NCI-H69 (cell line): ENCODE results near the gene CUL4B.
"Not testable (repeated sequence)": the region's sequence is repeated elsewhere in the genome, so short reads cannot be mapped to it uniquely, and the experiment has no call there.

Source experiments
- DNase-seq: peaks from one replicate; lab custom pipeline; 2025; lab: John Stamatoyannopoulos, UW

Gene CUL4B

DNA sequence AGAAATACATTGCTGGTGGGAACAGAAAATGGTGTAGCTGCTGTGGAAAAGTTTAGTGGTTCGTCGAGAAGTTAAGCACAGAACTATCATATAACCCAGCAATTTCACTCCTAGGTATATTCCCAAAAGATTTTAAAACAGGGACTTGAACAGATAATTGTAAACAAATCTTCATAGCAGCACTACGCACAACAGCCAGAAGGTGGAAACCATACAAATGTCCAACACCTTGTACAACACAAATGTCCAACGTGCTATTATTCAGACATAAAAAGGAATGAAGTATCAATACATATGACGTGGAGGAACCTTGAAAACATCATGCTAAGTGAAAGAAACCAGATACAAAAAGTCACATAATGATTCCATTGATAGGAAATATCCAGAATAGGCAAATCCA, 37.9 kb downstream of the CUL4B start:
- DNase-seq, result no peak

DNA sequence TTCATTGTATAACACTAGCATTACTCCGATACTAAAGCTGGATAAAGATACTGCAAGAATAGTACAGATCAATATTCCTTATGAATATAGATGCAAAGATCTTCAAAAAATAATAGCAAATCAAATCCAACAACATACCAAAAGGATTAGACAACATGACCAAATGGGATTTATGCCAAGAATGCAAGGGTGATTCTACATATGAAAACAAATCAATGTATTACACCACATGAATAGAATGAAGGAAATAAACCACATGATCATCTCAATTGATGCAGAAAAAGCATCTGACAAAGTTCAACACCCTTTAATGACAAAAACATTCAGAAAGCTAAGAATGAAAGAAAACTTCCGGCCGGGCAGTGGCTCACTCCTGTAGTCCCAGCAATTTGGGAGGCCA, 42.8 kb downstream of the CUL4B start:
- DNase-seq, result no peak

DNA sequence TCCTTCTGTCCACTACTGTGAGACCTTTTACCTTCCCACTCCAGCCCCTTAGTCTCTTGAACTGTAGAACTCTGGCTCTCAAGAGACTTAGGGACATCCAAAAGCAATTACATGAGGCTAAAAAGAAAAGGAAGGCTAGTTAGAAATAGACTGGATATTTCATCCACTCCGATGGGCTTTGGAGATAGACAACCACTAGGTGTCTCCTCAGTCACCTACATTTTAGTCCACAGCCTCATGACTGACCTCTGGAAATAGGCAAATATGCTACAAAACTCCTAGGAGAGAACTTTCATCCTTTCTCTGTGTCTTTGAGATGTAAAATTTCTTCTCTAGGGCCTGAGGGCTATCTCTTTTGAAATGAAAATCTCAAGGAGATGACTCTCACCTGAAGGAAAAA, 46.5 kb downstream of the CUL4B start:
- peak; percentile 9 for DNase-seq

DNA sequence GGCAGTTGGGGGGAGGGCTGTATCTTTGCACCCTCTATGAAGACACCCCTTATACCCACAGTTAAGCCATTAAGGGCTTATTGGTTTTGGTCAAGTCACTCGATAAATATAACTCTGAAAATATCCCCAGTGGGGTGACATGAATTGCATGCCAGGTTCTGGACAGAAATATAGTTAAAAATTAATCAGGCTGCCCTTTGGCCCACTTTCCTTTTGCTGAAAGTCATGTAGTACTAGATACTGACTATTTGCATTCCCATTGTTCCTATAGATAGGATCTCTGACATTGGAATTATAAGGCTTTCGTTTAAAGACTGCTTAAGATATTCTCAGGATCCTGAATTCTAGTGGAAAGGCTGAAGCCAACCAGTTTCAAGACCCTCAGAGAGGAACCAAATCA, 48.1 kb downstream of the CUL4B start:
- no peak for DNase-seq

DNA sequence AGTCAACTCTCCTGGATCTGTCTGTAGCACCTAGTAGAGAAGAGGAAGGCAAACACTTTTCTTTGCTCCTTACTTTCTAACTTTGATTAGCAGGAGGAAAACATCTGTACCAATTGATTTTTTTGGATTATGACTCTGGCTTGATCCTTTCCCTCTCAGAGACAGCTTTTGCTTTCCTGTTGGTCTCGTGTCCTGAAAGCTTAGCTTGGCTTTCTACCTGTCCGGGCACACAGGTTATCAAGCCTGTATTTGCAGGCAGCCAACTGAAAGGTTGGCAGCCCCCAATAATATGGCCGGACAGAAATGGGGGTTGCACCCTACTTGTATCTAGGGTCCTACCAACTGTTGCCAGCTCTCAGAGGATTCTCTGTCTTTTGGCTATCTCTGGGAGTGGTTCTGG, 48.5 kb downstream of the CUL4B start:
- no peak for DNase-seq

DNA sequence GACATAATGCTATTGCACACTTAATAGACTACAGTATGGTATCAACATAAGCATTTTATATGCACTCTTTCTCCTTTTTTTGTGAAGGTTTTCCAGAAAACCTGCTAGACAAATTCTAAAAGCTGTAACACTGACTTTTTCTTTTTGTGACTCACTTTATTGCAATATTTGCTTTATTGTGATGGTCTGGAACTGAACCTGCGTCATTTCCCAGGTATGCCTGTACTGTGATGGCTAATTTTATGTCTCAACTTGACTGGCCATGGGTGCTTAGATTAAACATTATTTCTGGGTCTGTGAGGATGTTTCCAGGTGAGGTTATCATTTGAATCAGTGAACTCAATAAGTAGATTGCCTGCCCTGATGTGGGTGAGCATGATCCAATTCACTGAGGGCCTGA, 56.2 kb downstream of the CUL4B start:
- DNase-seq, result no peak

GRCh38 chrX:120499301-120500072, 61.3 kb downstream of the CUL4B start:
- DNase-seq, result no peak

DNA sequence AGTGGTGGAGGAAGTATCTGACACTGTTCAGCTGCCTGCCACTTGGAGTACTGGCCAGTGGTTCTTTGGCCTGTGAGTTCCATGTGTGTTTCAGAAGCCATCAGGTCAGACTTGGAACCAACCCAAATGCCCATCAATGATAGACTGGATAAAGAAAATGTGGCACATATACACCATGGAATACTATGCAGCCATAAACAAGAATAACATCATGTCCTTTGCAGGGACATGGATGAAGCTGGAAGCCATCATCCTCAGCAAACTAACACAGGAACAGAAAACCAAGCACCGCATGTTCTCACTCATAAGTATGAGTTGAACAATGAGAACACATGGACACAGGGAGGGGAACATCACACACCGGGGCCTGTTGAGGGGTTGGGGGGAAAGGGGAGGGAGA, 70.6 kb downstream of the CUL4B start:
- not testable (repeated sequence) for DNase-seq

DNA sequence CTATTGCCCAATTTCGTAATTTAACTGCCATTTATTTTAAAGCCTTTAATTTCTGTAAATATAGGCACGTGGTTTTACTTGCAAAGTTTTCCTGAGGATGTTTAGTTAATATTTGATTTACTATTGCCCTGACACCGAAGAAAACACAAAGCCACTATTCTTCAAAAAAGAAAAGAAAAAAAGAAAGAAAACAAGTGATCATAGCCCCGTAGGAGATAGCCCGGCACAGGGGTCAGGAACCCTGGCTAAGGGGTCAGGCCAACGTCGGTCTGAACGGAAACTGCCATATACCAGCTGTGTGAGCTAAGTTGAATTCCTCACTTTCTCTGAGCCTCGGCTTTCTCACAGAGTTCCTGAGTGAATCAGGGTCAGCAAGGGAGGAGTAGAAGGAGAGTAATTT, 74.0 kb downstream of the CUL4B start:
- no peak for DNase-seq

- DNase-seq, result peak; percentile 90
These were observed 74.9 kb downstream of the CUL4B start for GRCh38 chrX:120485638-120486520.

- DNase-seq, result no peak
These were observed 75.5 kb downstream of the CUL4B start for GRCh38 chrX:120485315-120485637.

- DNase-seq, result no peak
These were observed 83.3 kb downstream of the CUL4B start for GRCh38 chrX:120477453-120477852.

DNA sequence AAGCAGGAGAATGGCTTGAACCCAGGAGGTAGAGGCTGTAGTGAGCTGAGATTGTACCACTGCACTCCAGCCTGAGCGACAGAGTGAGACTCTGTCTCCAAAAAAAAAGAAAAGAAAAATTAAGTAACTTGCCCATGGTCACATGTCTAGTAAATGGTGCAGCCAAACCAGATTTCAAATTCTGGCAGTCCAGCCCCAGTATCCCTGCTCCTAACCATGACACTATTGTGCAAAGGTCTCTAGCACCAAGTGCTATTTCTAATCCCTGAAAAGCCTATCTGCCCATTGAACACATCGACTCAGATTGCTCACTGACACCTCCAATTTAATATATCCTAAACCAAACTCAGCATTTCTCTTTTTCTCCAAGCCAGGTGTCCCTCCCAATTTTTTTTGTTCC, 84.0 kb downstream of the CUL4B start:
- no peak for DNase-seq

DNA sequence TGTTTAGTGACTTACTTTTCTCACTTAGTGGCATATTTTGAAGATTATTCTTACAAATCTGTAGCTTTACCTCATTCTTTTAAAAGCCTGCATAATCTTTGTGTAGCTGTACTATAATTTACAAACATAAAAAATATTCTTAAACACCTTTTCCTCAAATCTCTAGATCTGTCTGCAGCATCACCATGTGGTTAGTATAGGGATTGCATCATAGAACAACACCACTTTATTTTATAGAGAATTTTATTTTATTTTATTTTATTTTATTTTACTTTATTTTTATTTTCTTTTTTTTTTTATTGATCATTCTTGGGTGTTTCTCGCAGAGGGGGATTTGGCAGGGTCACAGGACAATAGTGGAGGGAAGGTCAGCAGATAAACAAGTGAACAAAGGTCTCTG, 85.3 kb downstream of the CUL4B start:
- peak; percentile 17 for DNase-seq
